Retinal pigment epithelial cell (primary cell): ENCODE data around the gene ISLR.

Experiments used
- DNase-seq: peaks from one replicate; pipeline ENCODE4 v3.0.0-alpha.2; 2010; ENCODE audit warnings: low read depth
- H3K4me3 ChIP-seq: 2 replicates; pipeline ENCODE4 v1.5.1; 2011; ENCODE audit warnings: mild to moderate bottlenecking, low read length, control low read depth, moderate library complexity
- CTCF ChIP-seq: conservative IDR thresholded peaks from 2 replicates; pipeline ENCODE4 v1.5.1; 2011; ENCODE audit warnings: low read depth, low read length, control low read depth, inconsistent platforms

Gene ISLR

GRCh38 chr15:74179983-74180880, 6.7 kb downstream of the ISLR start:
- no peak overlapping the region for H3K4me3 ChIP-seq
- no peak for DNase-seq
- no peak for TF ChIP-seq CTCF

- no peak for DNase-seq
- TF ChIP-seq CTCF, result no peak
- no peak overlapping the region for H3K4me3 ChIP-seq
Measured at GRCh38 chr15:74180881-74181602, 7.5 kb downstream of the ISLR start.

- no peak for TF ChIP-seq CTCF
- no peak for DNase-seq
- H3K4me3 ChIP-seq, result no peak overlapping the region
Measured at GRCh38 chr15:74182131-74182530, 8.6 kb downstream of the ISLR start.

GRCh38 chr15:74184582-74185091, 11.1 kb downstream of the ISLR start:
- H3K4me3 ChIP-seq, result no peak overlapping the region
- no peak for TF ChIP-seq CTCF
- DNase-seq, result no peak

- no peak for DNase-seq
- H3K4me3 ChIP-seq, result no peak overlapping the region
- no peak for TF ChIP-seq CTCF
Measured at GRCh38 chr15:74185710-74186348, 12.3 kb downstream of the ISLR start.

- no peak for TF ChIP-seq CTCF
- no peak for DNase-seq
- no peak overlapping the region for H3K4me3 ChIP-seq
Measured at GRCh38 chr15:74188216-74188615, 14.7 kb downstream of the ISLR start.
